ENCODE results near the gene SNX18. TPM values are rescaled to one million over a fixed set of nuclear protein-coding genes. Genes with fewer than 3 reads are reported as not detected.

Gene SNX18
- total and polyA plus RNA-seq, 10 donors: 4.8 to 82.5 (median 68.1) TPM

GRCh38 chr5:54538156-54538555 is 20.6 kb downstream of the SNX18 start:
- intact Hi-C loops (cut with DNase I; ENCODE audit: low total_unique reads): no loop called here
- peak overlapping the region in 5 of 8 donors; percentile 25 to 51 (median 37) for H3K27ac ChIP-seq
- peaks cover 0 to 24% (median under 1%) of the 10 kb centered on the region in 6 donors for H3K36me3 ChIP-seq
- TF ChIP-seq CTCF (IDR thresholded peaks at IDR 0.05 in 8 of 11, conservative IDR thresholded peaks at IDR 0.05 in 3 of 11): no peak
- no peak for TF ChIP-seq POLR2AphosphoS5 (IDR thresholded peaks at IDR 0.05)
- no peak for TF ChIP-seq POLR2A (IDR thresholded peaks at IDR 0.05)
- H3K4me1 ChIP-seq: peaks cover 12 to 95% (median 62%) of the 10 kb centered on the region in 6 donors
- 73 to 87% (median 83%) methylated on average over 3 of the region's 3 CpGs for WGBS, 5 donors
- DNase-seq: no peak
- no peaks in the 10 kb centered on the region for H3K27me3 ChIP-seq (replicated peaks in 1 of 7)
- H3K4me3 ChIP-seq: peak overlapping the region in 1 of 8 donors; percentile 28
- no peaks in the 10 kb centered on the region for H3K9me3 ChIP-seq

- peak overlapping the region in 1 of 8 donors; percentile 18 for H3K27ac ChIP-seq
- peaks cover 6 to 95% (median 54%) of the 10 kb centered on the region in 6 donors for H3K4me1 ChIP-seq
- no peaks in the 10 kb centered on the region for H3K9me3 ChIP-seq
- 91 to 98% (median 96%) methylated on average over 4 of the region's 4 CpGs for WGBS, 5 donors
- intact Hi-C loops (cut with DNase I; ENCODE audit: low total_unique reads): no loop called here
- no peak overlapping the region for H3K4me3 ChIP-seq
- peaks cover 0 to 32% (median 2%) of the 10 kb centered on the region in 6 donors for H3K36me3 ChIP-seq
- DNase-seq: no peak
- TF ChIP-seq CTCF (IDR thresholded peaks at IDR 0.05 in 8 of 11, conservative IDR thresholded peaks at IDR 0.05 in 3 of 11) (no peak), POLR2A (IDR thresholded peaks at IDR 0.05) (no peak), POLR2AphosphoS5 (IDR thresholded peaks at IDR 0.05) (no peak)
- no peaks in the 10 kb centered on the region for H3K27me3 ChIP-seq (replicated peaks in 1 of 7)
These were observed 21.4 kb downstream of the SNX18 start for GRCh38 chr5:54539001-54539400.

GRCh38 chr5:54540286-54540685 is 22.7 kb downstream of the SNX18 start:
- H3K4me1 ChIP-seq: peaks cover 0 to 94% (median 44%) of the 10 kb centered on the region in 6 donors
- intact Hi-C loops (cut with DNase I; ENCODE audit: low total_unique reads): no loop called here
- no peak overlapping the region for H3K27ac ChIP-seq
- no peaks in the 10 kb centered on the region for H3K9me3 ChIP-seq
- no peak for DNase-seq
- WGBS, 5 donors: 94 to 98% (median 98%) methylated on average over 3 of the region's 3 CpGs
- TF ChIP-seq CTCF (IDR thresholded peaks at IDR 0.05 in 8 of 11, conservative IDR thresholded peaks at IDR 0.05 in 3 of 11) (no peak), POLR2AphosphoS5 (IDR thresholded peaks at IDR 0.05) (no peak), POLR2A (IDR thresholded peaks at IDR 0.05) (no peak)
- no peak overlapping the region for H3K4me3 ChIP-seq
- peaks cover 0 to 34% (median 3%) of the 10 kb centered on the region in 6 donors for H3K36me3 ChIP-seq
- H3K27me3 ChIP-seq (replicated peaks in 1 of 7): no peaks in the 10 kb centered on the region

- H3K27me3 ChIP-seq (replicated peaks in 1 of 7): no peaks in the 10 kb centered on the region
- H3K4me3 ChIP-seq: no peak overlapping the region
- peaks cover 0 to 42% (median 10%) of the 10 kb centered on the region in 6 donors for H3K36me3 ChIP-seq
- peak overlapping the region in 1 of 8 donors; percentile 12 for H3K27ac ChIP-seq
- TF ChIP-seq CTCF (IDR thresholded peaks at IDR 0.05 in 8 of 11, conservative IDR thresholded peaks at IDR 0.05 in 3 of 11): no peak
- TF ChIP-seq POLR2AphosphoS5 (IDR thresholded peaks at IDR 0.05): no peak
- intact Hi-C loops (cut with DNase I; ENCODE audit: low total_unique reads): no loop called here
- 93 to 96% (median 95%) methylated on average over 12 of the region's 12 CpGs for WGBS, 5 donors
- no peak for DNase-seq
- no peaks in the 10 kb centered on the region for H3K9me3 ChIP-seq
- H3K4me1 ChIP-seq: peaks cover 0 to 86% (median 37%) of the 10 kb centered on the region in 6 donors
These were observed 24.5 kb downstream of the SNX18 start for GRCh38 chr5:54541823-54542783.

Data from spleen (tissue), 11 donors.